Measurements from ENCODE around the gene CPSF3. TPM values are rescaled to one million over a fixed set of nuclear protein-coding genes. Genes with fewer than 3 reads are reported as not detected.
A peak's percentile ranks its signal among the peaks of the same experiment; 100 is the strongest.

CPSF3 gene
- total RNA-seq, 1 donor from 2014 or later, result 199 TPM

DNA sequence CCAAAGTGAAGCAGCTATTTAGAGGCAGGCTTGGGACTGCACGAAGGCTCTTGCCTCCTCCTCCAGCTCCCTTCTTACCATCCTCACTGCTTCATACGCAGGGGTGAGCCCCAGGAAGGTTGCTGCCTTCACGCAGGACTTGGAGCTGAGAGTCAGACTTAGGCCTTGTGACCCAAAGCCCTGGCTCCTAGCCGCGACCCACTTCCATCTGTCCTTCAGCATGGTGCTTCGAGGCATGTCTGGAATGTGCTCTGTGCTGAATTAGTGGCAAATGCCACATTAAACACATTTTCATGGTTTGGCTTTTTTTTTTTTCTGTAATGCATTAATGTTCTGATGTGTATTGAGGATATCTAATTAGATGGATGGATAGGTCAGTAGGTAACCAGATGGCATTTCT is 37.6 kb upstream of the CPSF3 start:
- no peaks in the 10 kb centered on the region for H3K79me2 ChIP-seq (ENCODE audit: low read depth)
- no peak overlapping the region for H3K9ac ChIP-seq
- no peaks in the 10 kb centered on the region for H3F3A ChIP-seq (ENCODE audit: low read depth)
- H3K4me1 Mint-ChIP-seq, result peaks cover 5% of the 10 kb centered on the region
- H3K9me3 Mint-ChIP-seq, result no peaks in the 10 kb centered on the region
- peaks cover 4% of the 10 kb centered on the region for H3K27me3 Mint-ChIP-seq (ENCODE audit: insufficient read depth, low read depth)
- H3K27ac Mint-ChIP-seq, result no peak overlapping the region
- DNase-seq (ENCODE audit: low spot score), result no peak
- no peak overlapping the region for H3K4me2 ChIP-seq
- no peaks in the 10 kb centered on the region for H4K20me1 ChIP-seq (ENCODE audit: low read depth)
- no peaks in the 10 kb centered on the region for H3K27me3 ChIP-seq
- TF ChIP-seq, protein P1, sequence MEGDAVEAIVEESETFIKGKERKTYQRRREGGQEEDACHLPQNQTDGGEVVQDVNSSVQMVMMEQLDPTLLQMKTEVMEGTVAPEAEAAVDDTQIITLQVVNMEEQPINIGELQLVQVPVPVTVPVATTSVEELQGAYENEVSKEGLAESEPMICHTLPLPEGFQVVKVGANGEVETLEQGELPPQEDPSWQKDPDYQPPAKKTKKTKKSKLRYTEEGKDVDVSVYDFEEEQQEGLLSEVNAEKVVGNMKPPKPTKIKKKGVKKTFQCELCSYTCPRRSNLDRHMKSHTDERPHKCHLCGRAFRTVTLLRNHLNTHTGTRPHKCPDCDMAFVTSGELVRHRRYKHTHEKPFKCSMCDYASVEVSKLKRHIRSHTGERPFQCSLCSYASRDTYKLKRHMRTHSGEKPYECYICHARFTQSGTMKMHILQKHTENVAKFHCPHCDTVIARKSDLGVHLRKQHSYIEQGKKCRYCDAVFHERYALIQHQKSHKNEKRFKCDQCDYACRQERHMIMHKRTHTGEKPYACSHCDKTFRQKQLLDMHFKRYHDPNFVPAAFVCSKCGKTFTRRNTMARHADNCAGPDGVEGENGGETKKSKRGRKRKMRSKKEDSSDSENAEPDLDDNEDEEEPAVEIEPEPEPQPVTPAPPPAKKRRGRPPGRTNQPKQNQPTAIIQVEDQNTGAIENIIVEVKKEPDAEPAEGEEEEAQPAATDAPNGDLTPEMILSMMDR (IDR thresholded peaks at IDR 0.05), result no peak
- TF ChIP-seq EZH2phosphoT487 (IDR thresholded peaks at IDR 0.05) (no peak), EZH2 (IDR thresholded peaks at IDR 0.05) (no peak)
- peaks cover 39% of the 10 kb centered on the region for H3K36me3 Mint-ChIP-seq
- H3K27ac ChIP-seq, result no peak overlapping the region
- no peaks in the 10 kb centered on the region for H3K36me3 ChIP-seq
- no peaks in the 10 kb centered on the region for H3K4me1 ChIP-seq
- no peak overlapping the region for H3K4me3 ChIP-seq
- H3K4me3 Mint-ChIP-seq, result no peak overlapping the region
- no peaks in the 10 kb centered on the region for H3K9me3 ChIP-seq (ENCODE audit: low read depth)
- H2AFZ ChIP-seq (replicated peaks), result no peak overlapping the region

DNA sequence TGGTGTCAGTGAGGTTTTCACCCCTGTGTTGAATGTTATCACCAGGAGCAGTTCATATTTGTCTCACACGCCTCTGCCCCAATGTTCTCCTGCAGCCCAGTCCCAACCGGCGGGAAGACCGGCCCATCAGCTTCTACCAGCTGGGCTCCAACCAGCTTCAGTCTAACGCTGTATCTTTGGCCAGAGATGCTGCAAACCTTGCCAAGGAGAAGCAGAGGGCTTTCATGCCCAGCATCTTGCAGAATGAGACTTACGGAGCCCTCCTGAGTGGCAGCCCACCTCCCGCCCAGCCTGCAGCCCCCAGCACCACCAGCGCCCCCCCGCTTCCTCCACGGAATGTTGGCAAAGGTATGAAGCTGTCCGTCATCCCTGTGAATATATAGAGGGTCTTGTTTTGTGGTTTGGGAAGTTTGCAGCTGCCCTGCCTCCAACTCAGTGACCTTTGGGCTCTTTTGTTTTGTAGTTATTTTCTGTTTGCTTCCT is 35.2 kb upstream of the CPSF3 start:
- H3K36me3 Mint-ChIP-seq, result peaks cover 33% of the 10 kb centered on the region
- Histone ChIP-seq H4K20me1 (ENCODE audit: low read depth) (no peaks in the 10 kb centered on the region), H3K79me2 (ENCODE audit: low read depth) (no peaks in the 10 kb centered on the region), H3K4me2 (no peak overlapping the region), H3K4me1 (peaks cover 13% of the 10 kb centered on the region), H2AFZ (replicated peaks) (no peak overlapping the region), H3K9me3 (ENCODE audit: low read depth) (no peaks in the 10 kb centered on the region), H3K36me3 (no peaks in the 10 kb centered on the region), H3K4me3 (no peak overlapping the region), H3F3A (ENCODE audit: low read depth) (peaks cover 16% of the 10 kb centered on the region), H3K9ac (no peak overlapping the region), H3K27me3 (no peaks in the 10 kb centered on the region), H3K27ac (no peak overlapping the region)
- peaks cover 20% of the 10 kb centered on the region for H3K4me1 Mint-ChIP-seq
- H3K27ac Mint-ChIP-seq, result no peak overlapping the region
- H3K9me3 Mint-ChIP-seq, result no peaks in the 10 kb centered on the region
- peaks cover 2% of the 10 kb centered on the region for H3K27me3 Mint-ChIP-seq (ENCODE audit: insufficient read depth, low read depth)
- H3K4me3 Mint-ChIP-seq, result no peak overlapping the region
- no peak for TF ChIP-seq EZH2phosphoT487 (IDR thresholded peaks at IDR 0.05)
- no peak for DNase-seq (ENCODE audit: low spot score)

DNA sequence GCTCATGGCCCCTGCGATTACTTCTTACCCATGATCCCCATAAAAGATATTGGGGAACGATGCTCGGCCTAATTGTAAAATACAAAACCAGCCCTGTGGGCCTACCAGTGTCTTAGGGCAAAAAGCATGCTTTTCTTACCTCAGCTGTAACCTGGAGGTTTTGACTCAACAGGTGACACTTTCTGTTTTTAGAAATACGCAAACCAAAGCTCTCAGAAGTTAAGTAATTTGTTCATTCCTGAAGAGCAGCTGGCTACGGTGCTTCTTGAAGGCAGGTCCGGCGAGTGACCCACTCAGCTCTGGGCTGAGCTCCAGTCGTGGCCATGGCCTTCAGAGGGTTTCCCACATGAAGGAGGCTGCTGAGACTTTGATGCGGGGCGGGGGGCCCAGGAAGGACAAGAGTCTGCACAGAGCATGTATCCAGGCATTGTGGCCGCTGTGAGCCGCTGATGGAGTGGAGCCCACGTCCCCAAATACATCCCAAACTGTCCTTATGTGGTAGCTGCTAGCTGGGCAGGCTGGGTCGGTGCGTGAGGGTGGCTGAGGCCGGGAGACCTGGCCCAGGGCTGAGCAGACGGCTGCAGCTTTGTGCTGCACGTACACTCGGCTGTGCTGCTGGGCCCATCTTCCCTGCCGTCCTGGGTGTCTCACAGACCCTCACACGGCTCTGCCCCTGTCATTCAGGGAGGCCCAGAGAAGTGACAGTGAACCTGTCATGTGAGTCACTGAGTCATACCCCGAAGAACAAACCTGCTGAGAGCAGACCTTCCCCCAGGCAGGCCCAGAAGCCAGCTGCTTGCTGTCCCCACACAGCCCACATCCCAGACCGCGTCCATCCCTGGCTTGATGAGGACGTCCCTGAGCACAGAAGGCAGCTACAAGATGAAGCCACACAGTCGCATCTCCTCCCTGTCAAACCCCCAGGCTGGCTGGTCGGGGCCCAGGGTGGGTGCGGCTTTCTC is 34.2 kb upstream of the CPSF3 start:
- DNase-seq (ENCODE audit: low spot score), result no peak
- peaks cover 4% of the 10 kb centered on the region for H3K27me3 Mint-ChIP-seq (ENCODE audit: insufficient read depth, low read depth)
- peaks cover 31% of the 10 kb centered on the region for H3K36me3 Mint-ChIP-seq
- H3K4me3 Mint-ChIP-seq, result no peak overlapping the region
- H3K9me3 Mint-ChIP-seq, result no peaks in the 10 kb centered on the region
- TF ChIP-seq EZH2 (IDR thresholded peaks at IDR 0.05) (no peak), EZH2phosphoT487 (IDR thresholded peaks at IDR 0.05) (no peak)
- TF ChIP-seq, protein P1 (IDR thresholded peaks at IDR 0.05), result no peak
- H3K27ac ChIP-seq, result no peak overlapping the region
- peaks cover 28% of the 10 kb centered on the region for H3K4me1 Mint-ChIP-seq
- H3K4me2 ChIP-seq, result no peak overlapping the region
- peaks cover 18% of the 10 kb centered on the region for H3K4me1 ChIP-seq
- no peaks in the 10 kb centered on the region for H3K36me3 ChIP-seq
- H3K79me2 ChIP-seq (ENCODE audit: low read depth), result no peaks in the 10 kb centered on the region
- H3K4me3 ChIP-seq, result no peak overlapping the region
- no peak overlapping the region for H2AFZ ChIP-seq (replicated peaks)
- H4K20me1 ChIP-seq (ENCODE audit: low read depth), result no peaks in the 10 kb centered on the region
- H3K9ac ChIP-seq, result no peak overlapping the region
- peak overlapping the region; percentile 25 for H3K27ac Mint-ChIP-seq
- H3K9me3 ChIP-seq (ENCODE audit: low read depth), result no peaks in the 10 kb centered on the region
- no peaks in the 10 kb centered on the region for H3K27me3 ChIP-seq
- H3F3A ChIP-seq (ENCODE audit: low read depth), result peaks cover 16% of the 10 kb centered on the region
